ENCODE measurements around the gene CNR2.
"Not testable (repeated sequence)": the region's sequence is repeated elsewhere in the genome, so short reads cannot be mapped to it uniquely, and the experiment has no call there.

DNA sequence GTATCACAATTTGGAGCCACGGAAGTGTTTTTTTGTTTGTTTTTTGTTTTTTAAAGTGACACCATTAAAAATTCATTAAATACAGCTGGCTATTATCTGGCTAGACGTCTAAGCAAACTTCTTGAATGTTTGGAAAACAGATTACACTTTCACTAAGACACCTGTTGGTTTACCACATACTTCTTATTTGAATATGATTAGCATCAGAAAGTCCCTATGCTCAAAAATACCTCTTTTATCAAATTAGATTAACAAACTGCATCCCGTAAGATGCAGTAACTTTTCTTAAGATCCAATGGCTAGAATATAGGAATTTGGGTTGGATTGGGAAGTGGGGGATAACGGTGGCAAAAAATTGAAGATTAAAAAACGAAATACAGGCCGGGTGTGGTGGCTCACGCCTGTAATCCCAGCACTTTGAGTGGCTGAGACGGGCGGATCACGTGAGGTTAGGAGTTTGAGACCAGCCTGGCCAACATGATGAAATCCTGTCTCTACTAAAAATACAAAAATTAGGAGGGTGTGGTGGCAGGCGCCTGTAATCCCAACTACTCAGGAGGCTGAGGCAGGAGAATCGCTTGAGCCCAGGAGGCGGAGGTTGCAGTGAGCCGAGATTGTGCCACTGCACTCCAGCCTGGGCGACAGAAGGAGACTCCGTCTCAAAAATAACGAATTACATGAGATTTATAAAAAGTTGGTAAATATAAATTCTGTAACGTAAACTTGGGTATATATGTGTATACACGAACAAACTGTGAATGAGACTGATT, 45.1 kb upstream of the CNR2 start:
- TF ChIP-seq, protein P1, sequence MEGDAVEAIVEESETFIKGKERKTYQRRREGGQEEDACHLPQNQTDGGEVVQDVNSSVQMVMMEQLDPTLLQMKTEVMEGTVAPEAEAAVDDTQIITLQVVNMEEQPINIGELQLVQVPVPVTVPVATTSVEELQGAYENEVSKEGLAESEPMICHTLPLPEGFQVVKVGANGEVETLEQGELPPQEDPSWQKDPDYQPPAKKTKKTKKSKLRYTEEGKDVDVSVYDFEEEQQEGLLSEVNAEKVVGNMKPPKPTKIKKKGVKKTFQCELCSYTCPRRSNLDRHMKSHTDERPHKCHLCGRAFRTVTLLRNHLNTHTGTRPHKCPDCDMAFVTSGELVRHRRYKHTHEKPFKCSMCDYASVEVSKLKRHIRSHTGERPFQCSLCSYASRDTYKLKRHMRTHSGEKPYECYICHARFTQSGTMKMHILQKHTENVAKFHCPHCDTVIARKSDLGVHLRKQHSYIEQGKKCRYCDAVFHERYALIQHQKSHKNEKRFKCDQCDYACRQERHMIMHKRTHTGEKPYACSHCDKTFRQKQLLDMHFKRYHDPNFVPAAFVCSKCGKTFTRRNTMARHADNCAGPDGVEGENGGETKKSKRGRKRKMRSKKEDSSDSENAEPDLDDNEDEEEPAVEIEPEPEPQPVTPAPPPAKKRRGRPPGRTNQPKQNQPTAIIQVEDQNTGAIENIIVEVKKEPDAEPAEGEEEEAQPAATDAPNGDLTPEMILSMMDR (IDR thresholded peaks at IDR 0.05; ENCODE audit: borderline replicate concordance, extremely low read depth, low read length, poor library complexity, severe bottlenecking): not testable (repeated sequence)
- TF ChIP-seq EZH2 (IDR thresholded peaks at IDR 0.05; ENCODE audit: borderline replicate concordance, low read depth, low read length, severe bottlenecking): not testable (repeated sequence)
